DOHH2 (cell line): Measurements from ENCODE around the gene SYNPO2.

Experiments
- H3F3A ChIP-seq: fragments of 200-600 bp; sonication (generic), shearing (Covaris generic); 2 replicates; pipeline ENCODE4 v1.6.0; 2016; ENCODE audit warnings: antibody characterized with exemption, mild to moderate bottlenecking; ENCODE audit not compliant: control insufficient read depth, insufficient read depth
- H3K27ac ChIP-seq: fragments of 200-600 bp; sonication (generic); 2 replicates; pipeline ENCODE4 v1.5.1; 2014; ENCODE audit warnings: low read depth, mild to moderate bottlenecking, low read length, moderate library complexity
- H3K27me3 ChIP-seq: fragments of 200-600 bp; sonication (generic); 2 replicates; pipeline ENCODE4 v1.6.1; 2014; ENCODE audit warnings: mild to moderate bottlenecking, low read length, mixed read lengths; ENCODE audit not compliant: control insufficient read depth
- H3K36me3 ChIP-seq: fragments of 200-600 bp; sonication (generic); 2 replicates; pipeline ENCODE4 v1.6.1; 2014; ENCODE audit warnings: mild to moderate bottlenecking, low read length, moderate library complexity, mixed read lengths; ENCODE audit not compliant: control insufficient read depth
- H3K4me1 ChIP-seq: fragments of 200-600 bp; sonication (generic); 2 replicates; pipeline ENCODE4 v1.6.1; 2014; ENCODE audit warnings: mild to moderate bottlenecking, low read length, mixed read lengths; ENCODE audit not compliant: control insufficient read depth
- H3K4me2 ChIP-seq: fragments of 200-600 bp; sonication (generic); 2 replicates; pipeline ENCODE4 v1.6.0; 2014; ENCODE audit warnings: mild to moderate bottlenecking, low read length, moderate library complexity
- H3K4me3 ChIP-seq: fragments of 200-600 bp; sonication (generic); 2 replicates; pipeline ENCODE4 v1.5.1; 2014; ENCODE audit warnings: mild to moderate bottlenecking, low read length, mixed read lengths
- H3K79me2 ChIP-seq: fragments of 200-600 bp; sonication (generic); 2 replicates; pipeline ENCODE4 v1.6.1; 2014; ENCODE audit warnings: mild to moderate bottlenecking, low read length, mixed read lengths; ENCODE audit not compliant: control insufficient read depth
- H3K9me2 ChIP-seq: fragments of 200-600 bp; sonication (generic); replicated peaks from 2 replicates; pipeline ENCODE4 v1.6.1; 2014; ENCODE audit warnings: mild to moderate bottlenecking, low read length, mixed read lengths; ENCODE audit not compliant: control insufficient read depth
- H3K9me3 ChIP-seq: fragments of 200-600 bp; sonication (generic); 2 replicates; pipeline ENCODE4 v1.6.1; 2014; ENCODE audit warnings: antibody characterized with exemption, low read length, mixed read lengths; ENCODE audit not compliant: control insufficient read depth, insufficient read depth
- H4K20me1 ChIP-seq: fragments of 200-600 bp; sonication (generic); 2 replicates; pipeline ENCODE4 v1.6.0; 2014; ENCODE audit warnings: low read depth, mild to moderate bottlenecking, antibody characterized with exemption, low read length, moderate library complexity; ENCODE audit not compliant: control insufficient read depth, insufficient read depth
- EZH2phosphoT487 ChIP-seq: fragments of 200-600 bp; sonication (generic); IDR thresholded peaks from 2 replicates; pipeline ENCODE4 v1.6.1; 2017; ENCODE audit warnings: borderline replicate concordance, mild to moderate bottlenecking, antibody characterized with exemption, low read length, moderate library complexity, mixed read lengths
- TF ChIP-seq, protein P1 (sequence below): fragments of 200-600 bp; sonication (generic); IDR thresholded peaks from one replicate; pipeline ENCODE4 v1.5.1; 2014; ENCODE audit warnings: antibody characterized with exemption, mild to moderate bottlenecking, low read depth, low read length; ENCODE audit not compliant: poor library complexity, severe bottlenecking

The SYNPO2 gene

DNA sequence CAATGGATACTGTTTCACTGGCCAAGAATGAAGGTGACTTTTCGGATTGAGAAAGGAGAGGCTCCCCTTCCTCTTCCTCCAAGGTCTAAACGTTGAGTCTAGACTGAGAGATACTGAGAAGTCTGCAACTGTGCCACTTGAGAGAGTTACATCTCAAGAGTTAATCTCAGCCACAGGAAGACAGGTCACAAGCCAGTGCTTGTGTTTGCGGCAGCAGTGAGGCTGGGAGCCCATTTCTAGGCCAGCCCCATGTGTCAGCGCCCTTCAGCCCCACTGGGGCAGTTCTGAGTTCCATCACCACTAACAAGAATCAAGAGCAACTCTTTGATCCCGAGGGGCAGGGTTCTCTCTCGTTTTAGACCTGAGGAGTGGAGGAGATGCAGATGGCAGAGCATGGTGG lies 45.4 kb upstream of the SYNPO2 start:
- no peak overlapping the region for H3K27ac ChIP-seq
- no peaks in the 10 kb centered on the region for H4K20me1 ChIP-seq
- H3K9me3 ChIP-seq: no peaks in the 10 kb centered on the region
- H3K36me3 ChIP-seq: no peaks in the 10 kb centered on the region
- H3K27me3 ChIP-seq: no peaks in the 10 kb centered on the region
- no peak overlapping the region for H3K4me3 ChIP-seq
- no peaks in the 10 kb centered on the region for H3K9me2 ChIP-seq
- no peak overlapping the region for H3K4me2 ChIP-seq
- H3F3A ChIP-seq: no peaks in the 10 kb centered on the region
- peaks cover 6% of the 10 kb centered on the region for H3K4me1 ChIP-seq
- TF ChIP-seq, protein P1, sequence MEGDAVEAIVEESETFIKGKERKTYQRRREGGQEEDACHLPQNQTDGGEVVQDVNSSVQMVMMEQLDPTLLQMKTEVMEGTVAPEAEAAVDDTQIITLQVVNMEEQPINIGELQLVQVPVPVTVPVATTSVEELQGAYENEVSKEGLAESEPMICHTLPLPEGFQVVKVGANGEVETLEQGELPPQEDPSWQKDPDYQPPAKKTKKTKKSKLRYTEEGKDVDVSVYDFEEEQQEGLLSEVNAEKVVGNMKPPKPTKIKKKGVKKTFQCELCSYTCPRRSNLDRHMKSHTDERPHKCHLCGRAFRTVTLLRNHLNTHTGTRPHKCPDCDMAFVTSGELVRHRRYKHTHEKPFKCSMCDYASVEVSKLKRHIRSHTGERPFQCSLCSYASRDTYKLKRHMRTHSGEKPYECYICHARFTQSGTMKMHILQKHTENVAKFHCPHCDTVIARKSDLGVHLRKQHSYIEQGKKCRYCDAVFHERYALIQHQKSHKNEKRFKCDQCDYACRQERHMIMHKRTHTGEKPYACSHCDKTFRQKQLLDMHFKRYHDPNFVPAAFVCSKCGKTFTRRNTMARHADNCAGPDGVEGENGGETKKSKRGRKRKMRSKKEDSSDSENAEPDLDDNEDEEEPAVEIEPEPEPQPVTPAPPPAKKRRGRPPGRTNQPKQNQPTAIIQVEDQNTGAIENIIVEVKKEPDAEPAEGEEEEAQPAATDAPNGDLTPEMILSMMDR: no peak
- no peak for TF ChIP-seq EZH2phosphoT487
- no peaks in the 10 kb centered on the region for H3K79me2 ChIP-seq

DNA sequence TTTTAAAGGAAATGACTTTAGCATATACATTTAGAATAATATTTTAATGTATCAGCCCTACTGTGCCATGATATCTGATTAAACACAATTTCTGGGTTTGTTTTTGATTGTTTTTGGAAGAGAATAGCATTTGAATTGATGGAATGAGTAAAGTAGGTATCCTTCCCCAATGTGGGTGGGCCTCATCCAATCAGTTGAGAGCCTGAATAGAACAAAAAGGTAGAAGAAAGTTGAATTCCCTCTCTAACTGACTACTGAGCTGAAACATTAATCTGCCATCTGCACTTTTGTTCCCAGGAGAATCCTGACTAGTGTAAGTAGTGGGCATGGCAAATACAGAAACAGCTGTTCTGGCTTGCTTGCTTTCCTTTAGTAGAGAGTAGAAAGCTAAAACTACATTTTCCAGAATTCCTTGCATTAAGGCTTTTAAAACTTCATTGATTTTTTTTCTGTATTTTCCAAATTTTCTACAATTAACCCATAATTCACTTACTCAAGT lies 43.1 kb upstream of the SYNPO2 start:
- H3K27ac ChIP-seq: no peak overlapping the region
- no peaks in the 10 kb centered on the region; the same call in 1 of the 2 replicates for H3K9me3 ChIP-seq
- H3K27me3 ChIP-seq: no peaks in the 10 kb centered on the region
- H3K79me2 ChIP-seq: no peaks in the 10 kb centered on the region
- no peaks in the 10 kb centered on the region for H3F3A ChIP-seq
- H3K4me2 ChIP-seq: no peak overlapping the region
- H3K9me2 ChIP-seq: no peaks in the 10 kb centered on the region
- H3K4me1 ChIP-seq: peaks cover 6% of the 10 kb centered on the region
- H3K4me3 ChIP-seq: no peak overlapping the region
- no peaks in the 10 kb centered on the region for H3K36me3 ChIP-seq
- TF ChIP-seq, protein P1: no peak
- no peak for TF ChIP-seq EZH2phosphoT487
- H4K20me1 ChIP-seq: no peaks in the 10 kb centered on the region

DNA sequence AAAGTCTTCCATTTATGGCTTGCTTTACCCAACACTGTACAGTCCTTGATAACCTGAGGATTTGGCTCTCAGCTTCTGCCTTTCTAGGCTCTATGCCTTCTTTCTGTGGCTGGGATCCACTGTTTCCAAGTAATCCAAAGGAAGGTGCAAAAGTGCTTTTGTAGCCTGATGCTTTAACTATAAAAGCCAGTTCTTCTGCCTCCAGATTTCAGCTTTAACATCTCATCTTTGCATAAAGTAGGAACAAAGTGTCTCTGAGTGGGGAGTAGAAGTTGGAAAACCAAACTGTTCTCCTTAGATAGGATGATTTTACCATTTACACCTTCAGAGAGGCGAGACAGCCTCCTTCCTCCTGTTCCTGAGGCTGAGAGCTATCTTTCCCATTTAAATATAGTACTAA lies 41.7 kb upstream of the SYNPO2 start:
- TF ChIP-seq, protein P1: no peak
- no peak for TF ChIP-seq EZH2phosphoT487
- Histone ChIP-seq H3K27ac (no peak overlapping the region), H3K9me3 (no peaks in the 10 kb centered on the region; the same call in 1 of the 2 replicates), H3K27me3 (no peaks in the 10 kb centered on the region), H3K4me2 (no peak overlapping the region), H3K36me3 (no peaks in the 10 kb centered on the region), H3F3A (no peaks in the 10 kb centered on the region), H3K9me2 (no peaks in the 10 kb centered on the region), H4K20me1 (no peaks in the 10 kb centered on the region), H3K79me2 (no peaks in the 10 kb centered on the region), H3K4me1 (peaks cover 14% of the 10 kb centered on the region), H3K4me3 (no peak overlapping the region)

DNA sequence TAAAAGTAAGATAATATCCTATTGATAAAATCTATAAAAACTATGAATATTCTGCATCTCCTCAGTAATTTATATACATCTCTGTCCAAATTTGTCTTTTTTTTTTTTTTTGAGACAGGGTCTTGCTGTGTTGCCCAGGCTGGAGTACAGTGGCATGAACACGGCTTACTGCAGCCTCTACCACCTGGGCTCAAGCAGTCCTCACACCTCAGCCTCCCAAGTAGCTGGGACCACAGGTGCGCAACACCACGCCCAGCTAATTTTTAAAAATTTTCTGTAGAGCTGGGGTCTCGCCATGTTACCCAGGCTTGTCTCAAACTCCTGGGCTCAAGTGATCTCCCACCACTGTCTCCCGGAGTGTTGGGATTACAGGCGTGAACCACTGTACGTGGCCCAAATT lies 40.4 kb upstream of the SYNPO2 start:
- Histone ChIP-seq H3K27me3 (no peaks in the 10 kb centered on the region), H3F3A (no peaks in the 10 kb centered on the region), H3K4me3 (no peak overlapping the region), H3K36me3 (no peaks in the 10 kb centered on the region), H3K79me2 (no peaks in the 10 kb centered on the region), H3K4me1 (peaks cover 17% of the 10 kb centered on the region), H3K9me3 (no peaks in the 10 kb centered on the region; the same call in 1 of the 2 replicates), H3K9me2 (no peaks in the 10 kb centered on the region), H3K27ac (no peak overlapping the region), H4K20me1 (no peaks in the 10 kb centered on the region), H3K4me2 (no peak overlapping the region)
- no peak for TF ChIP-seq EZH2phosphoT487
- TF ChIP-seq, protein P1: no peak
